Fibroblast of pulmonary artery (primary cell): ENCODE results near the gene CXADR.

Experiments
- DNase-seq: peaks from one replicate; pipeline ENCODE4 v3.0.0-alpha.2; 2010; ENCODE audit warnings: low read depth
- H3K4me3 ChIP-seq: replicated peaks from 2 replicates; pipeline ENCODE4 v1.5.1; 2011; ENCODE audit warnings: low read depth, mild to moderate bottlenecking, control low read depth, low read length, moderate library complexity
- CTCF ChIP-seq: IDR thresholded peaks from 2 replicates; pipeline ENCODE4 v1.5.1; 2011; ENCODE audit warnings: mild to moderate bottlenecking, control low read depth, low read length, inconsistent platforms; ENCODE audit errors: missing control alignments

CXADR gene

GRCh38 chr21:17539743-17540341 is 27.0 kb downstream of the CXADR start:
- DNase-seq = no peak
- H3K4me3 ChIP-seq = no peak overlapping the region
- no peak for TF ChIP-seq CTCF

GRCh38 chr21:17540530-17540929 is 27.7 kb downstream of the CXADR start:
- H3K4me3 ChIP-seq = no peak overlapping the region
- DNase-seq = no peak
- no peak for TF ChIP-seq CTCF

GRCh38 chr21:17542371-17543011 is 29.6 kb downstream of the CXADR start:
- peak; percentile 22 for DNase-seq
- H3K4me3 ChIP-seq = no peak overlapping the region
- no peak for TF ChIP-seq CTCF

GRCh38 chr21:17545007-17545406 is 32.2 kb downstream of the CXADR start:
- H3K4me3 ChIP-seq = no peak overlapping the region
- TF ChIP-seq CTCF = no peak
- DNase-seq = no peak

- TF ChIP-seq CTCF = no peak
- no peak for DNase-seq
- no peak overlapping the region for H3K4me3 ChIP-seq
Measured at GRCh38 chr21:17548262-17548661, 35.4 kb downstream of the CXADR start.

GRCh38 chr21:17550671-17551308 is 37.9 kb downstream of the CXADR start:
- no peak overlapping the region for H3K4me3 ChIP-seq
- TF ChIP-seq CTCF = no peak
- no peak for DNase-seq
